GM10266 (cell line): ENCODE measurements around the gene CDC42BPG.

Source experiments
- DNase-seq: peaks from one replicate; pipeline ENCODE4 v3.0.0; 2012; ENCODE audit errors: extremely low spot score
- CTCF ChIP-seq: IDR thresholded peaks from 2 replicates; pipeline ENCODE4 v1.5.1; 2012; ENCODE audit warnings: mild to moderate bottlenecking, low read depth; ENCODE audit not compliant: control insufficient read depth, insufficient read depth; ENCODE audit errors: missing control alignments

CDC42BPG gene

GRCh38 chr11:64813826-64814225, 30.6 kb downstream of the CDC42BPG start:
- DNase-seq = no peak
- TF ChIP-seq CTCF = no peak

- TF ChIP-seq CTCF = no peak
- no peak for DNase-seq
Measured at GRCh38 chr11:64810891-64811272, 33.6 kb downstream of the CDC42BPG start.

GRCh38 chr11:64810271-64810890, 34.1 kb downstream of the CDC42BPG start, which contains the start of gene MEN1:
TSS of gene MEN1 (minus strand) at chr11:64810551. CDS start at chr11:64810109, 442 bp downstream.
- TF ChIP-seq CTCF = no peak
- peak; percentile 92 for DNase-seq

GRCh38 chr11:64809781-64810241, 34.6 kb downstream of the CDC42BPG start:
- peak; percentile 53 for DNase-seq
- TF ChIP-seq CTCF = no peak

GRCh38 chr11:64805481-64805880, 39.0 kb downstream of the CDC42BPG start:
- no peak for TF ChIP-seq CTCF
- DNase-seq = no peak

GRCh38 chr11:64804346-64805210, 39.9 kb downstream of the CDC42BPG start:
- TF ChIP-seq CTCF = no peak
- DNase-seq = no peak
